Inferior parietal cortex (tissue), 1 donor: Measurements from ENCODE around the gene SEMA4C.

Experiments
- DNase-seq: peaks from one replicate; pipeline ENCODE4 v3.0.0-alpha.2; 2016; ENCODE audit errors: extremely low spot score

SEMA4C gene, protein sequence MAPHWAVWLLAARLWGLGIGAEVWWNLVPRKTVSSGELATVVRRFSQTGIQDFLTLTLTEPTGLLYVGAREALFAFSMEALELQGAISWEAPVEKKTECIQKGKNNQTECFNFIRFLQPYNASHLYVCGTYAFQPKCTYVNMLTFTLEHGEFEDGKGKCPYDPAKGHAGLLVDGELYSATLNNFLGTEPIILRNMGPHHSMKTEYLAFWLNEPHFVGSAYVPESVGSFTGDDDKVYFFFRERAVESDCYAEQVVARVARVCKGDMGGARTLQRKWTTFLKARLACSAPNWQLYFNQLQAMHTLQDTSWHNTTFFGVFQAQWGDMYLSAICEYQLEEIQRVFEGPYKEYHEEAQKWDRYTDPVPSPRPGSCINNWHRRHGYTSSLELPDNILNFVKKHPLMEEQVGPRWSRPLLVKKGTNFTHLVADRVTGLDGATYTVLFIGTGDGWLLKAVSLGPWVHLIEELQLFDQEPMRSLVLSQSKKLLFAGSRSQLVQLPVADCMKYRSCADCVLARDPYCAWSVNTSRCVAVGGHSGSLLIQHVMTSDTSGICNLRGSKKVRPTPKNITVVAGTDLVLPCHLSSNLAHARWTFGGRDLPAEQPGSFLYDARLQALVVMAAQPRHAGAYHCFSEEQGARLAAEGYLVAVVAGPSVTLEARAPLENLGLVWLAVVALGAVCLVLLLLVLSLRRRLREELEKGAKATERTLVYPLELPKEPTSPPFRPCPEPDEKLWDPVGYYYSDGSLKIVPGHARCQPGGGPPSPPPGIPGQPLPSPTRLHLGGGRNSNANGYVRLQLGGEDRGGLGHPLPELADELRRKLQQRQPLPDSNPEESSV

DNA sequence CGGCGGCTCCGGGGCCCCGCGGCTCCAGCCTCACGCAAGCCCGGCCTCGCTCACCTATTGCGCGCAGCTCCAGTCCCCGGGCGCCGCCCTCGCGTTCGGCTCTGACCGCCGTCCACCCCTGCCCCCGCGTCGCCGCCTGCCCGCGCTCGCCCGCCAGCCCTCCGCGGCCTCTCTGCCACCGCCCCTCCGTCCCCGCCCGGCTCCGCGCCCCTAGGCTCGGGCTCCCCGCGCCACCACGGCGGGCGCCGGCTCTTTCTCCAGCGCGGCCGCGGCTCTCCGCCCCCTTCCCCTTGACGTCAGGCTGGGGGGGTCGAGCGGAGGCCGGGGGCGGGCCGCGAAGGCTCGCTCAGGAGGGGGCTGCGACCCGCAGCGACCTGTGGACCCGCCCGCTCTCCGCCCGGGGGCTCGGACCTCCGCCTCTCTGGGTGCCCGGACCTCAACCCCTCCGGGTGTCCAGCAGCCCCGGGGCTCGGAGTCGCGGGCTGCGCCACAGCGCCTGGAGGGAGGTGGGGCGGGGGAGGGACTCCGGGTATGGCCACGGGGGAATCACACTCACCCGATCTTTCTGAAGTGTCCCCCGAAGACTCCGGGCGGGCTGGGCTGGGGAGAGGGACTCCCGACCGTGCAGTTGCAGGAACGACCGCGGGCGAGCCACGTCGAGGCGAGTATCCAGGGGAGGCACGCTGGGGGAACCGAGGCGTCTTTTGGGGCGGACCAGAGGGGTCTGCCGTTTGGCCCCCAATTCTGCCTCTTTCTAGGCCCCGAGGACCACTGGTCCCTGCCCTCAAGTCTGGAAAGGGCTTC is at the start of gene SEMA4C:
Gene SEMA4C (minus strand): TSS at position 259 of the 804 bp plus-strand sequence. CDS start 2,194 bp downstream, outside the sequence.
- DNase-seq = peak; percentile 65

DNA sequence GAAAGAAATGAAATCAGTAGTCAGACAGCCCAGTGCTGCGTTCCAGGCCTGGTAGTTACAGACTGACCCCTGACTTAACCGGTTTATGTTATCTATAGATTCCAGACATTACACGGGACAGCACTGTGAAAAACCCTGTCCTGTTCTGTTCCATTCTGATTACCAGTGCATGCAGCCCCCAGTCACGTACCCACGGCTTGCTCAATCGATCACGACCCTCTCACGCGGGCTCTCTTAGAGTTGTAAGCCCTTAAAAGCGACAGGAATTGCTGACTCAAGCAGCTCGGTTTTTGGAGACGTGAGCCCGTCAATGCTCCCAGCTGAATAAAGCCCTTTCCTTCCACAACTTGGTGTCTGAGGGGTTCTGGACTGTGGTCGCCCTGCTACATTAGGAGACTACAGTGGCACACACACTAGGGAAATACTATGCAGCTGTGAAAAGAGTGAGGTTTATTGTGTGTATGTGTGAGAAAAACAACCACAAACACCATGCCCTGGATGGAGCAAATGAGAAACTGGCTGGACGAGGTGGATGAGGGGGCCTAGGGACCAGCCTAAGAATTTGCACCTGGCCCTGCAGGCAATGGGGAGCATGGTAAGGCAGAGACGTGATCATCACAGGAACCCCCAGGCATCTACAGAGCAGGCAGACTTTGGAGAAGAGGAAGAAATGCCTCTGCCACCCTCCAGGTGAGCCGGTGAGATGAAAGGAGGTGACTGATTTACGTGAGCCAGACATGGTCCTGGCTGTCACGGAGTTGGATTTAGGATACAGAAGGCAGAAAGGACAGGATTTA is 49.1 kb upstream of the SEMA4C start:
- DNase-seq = no peak

DNA sequence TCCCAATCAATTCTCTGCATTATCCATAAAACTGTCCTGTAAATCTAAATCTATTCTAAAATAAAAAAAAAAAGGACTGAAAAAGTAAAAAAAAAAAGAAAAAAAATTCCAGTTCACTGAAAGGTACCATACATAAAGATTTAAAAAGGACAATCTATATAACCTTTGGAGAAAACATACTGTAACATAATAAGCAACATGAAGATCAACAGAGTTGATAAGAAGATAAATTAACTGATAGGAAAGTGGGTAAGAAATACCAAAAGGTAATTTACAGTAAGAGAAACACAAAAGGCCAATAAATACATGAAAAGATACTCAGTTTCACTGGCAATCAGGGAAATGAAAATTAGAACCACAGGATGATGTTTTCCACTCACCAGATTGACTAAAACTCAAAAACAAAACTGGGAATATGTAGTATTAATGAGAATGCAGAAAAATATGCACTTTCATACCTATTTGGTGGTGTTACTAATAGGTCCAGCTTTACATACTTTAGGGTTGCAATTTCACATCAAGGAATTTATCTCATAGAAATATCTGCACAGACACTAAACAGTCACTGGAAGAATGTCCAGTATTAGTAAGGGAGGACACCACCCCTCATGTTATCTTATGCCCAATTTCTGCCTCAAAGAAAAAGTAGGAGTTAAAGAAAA is 48.3 kb upstream of the SEMA4C start:
- DNase-seq = no peak

DNA sequence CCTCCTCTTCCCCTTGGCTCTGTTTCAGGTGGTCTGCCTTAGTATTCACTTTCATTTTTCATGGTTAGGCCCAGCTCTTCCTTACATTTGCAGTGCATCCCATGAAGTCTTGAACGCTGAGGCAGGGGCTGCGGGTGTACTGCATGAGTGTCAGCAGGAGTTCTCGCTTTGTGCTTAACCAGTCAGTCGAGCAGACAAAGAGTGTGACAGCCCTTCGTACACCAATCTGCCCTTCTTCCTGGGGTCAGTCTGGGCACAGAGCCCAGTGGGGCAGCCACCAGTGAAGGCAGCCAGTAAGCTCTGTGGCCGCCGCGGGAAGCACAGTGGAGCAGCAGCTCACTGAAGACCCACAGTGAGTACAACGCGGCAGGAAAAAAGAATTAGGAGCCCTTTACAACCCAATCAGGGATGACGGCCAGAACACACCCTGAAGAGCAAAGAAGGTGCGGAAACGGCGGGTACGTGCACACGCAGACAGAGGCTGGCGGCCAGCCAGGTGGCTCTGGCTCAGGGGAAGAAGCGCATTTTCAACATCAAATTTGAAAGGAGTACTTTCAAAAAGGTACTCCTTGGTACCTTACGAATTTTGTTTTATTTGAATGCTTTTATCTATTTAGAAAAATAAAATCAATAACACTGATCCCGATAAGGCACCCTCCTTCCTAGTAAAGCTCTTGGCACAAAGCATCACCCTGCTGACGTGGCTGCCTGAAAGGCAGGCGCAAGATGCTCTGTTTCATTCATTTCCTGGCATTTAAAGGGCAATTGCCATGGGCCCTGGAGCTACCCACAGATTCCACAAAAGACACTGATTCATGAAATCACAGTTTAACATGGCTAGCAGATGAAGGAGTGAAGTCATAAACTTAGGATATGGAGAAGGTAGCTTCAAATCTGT is 47.0 kb upstream of the SEMA4C start:
- DNase-seq = no peak

DNA sequence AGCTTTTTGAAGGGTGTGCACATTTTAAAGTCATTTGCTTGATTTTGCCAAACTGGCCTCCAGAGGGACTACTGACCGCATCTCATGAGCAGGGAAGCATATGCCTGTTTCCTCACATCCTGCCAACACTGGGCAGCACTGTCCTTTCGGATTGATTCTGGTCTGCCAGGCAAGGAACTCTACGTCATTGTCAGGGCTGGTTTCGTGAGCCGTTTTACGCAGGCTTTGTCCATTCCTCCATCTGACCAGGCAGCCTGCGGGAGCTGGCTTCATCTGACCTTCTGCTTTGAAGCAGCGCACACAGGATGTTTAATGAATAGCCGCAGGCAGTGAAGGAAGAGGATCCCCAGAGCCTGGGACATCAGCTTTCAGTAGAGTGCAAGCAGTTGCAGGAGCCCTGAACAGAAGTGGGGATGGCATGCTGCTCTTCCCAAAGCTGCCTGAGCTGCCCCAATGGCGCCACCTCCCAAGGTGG is 46.3 kb upstream of the SEMA4C start:
- no peak for DNase-seq

DNA sequence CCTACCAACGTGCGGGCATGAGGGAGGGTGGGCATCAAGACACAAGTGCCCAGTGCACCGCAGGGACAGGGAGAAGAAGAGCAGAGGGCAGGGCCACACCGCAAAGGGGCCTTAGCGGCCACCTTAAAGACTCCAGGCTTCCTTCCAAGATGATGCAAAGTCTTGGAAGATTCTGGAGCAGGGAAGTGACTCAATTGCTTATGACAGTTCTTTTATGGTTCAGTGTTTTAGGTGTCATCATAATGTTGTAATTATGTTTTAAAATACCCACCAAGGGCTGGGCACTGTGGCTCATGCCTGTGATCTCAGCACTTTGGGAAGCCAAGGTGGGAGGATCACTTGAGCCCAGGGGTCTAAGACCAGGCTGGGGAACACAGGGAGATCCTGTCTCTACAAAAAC is 44.5 kb upstream of the SEMA4C start:
- no peak for DNase-seq

DNA sequence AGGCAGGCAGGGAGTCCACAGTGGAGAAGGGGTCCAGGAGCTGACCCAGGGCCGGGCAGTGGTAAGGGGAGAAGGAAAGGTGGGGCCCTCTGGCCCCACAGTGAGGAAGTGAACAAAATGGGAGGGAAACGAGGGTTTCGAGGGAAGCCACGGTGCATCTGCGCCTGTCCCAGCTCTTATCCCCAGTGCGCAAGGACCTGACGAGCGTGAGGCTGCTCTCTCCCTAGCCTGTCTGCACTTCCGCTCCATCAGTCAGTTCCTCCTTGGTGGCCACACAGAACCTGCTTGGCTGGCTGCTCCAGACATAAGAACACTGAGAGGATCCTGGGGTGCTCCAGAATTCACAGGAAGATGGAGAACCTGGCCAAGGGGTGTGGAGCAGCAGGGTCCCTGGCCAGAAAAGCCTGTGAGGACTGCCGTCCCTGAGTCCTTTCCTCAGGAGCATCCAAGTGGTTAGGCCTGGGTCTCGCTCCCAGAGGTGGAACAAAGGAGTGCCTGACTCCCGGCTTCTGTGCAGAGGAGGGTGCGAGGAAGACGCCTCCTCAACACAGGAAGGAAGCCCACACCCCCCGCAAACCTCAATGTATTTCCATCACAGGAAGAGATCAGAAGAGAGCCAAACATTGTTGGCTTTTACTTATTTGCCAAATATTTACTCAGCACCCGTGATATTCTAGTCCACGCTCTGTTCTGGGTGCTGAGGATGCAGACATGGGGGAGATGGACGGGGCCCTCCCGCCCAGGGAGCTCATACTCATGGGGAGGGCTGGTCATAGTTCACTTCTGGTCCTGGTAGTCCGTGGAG is 43.7 kb upstream of the SEMA4C start:
- no peak for DNase-seq

DNA sequence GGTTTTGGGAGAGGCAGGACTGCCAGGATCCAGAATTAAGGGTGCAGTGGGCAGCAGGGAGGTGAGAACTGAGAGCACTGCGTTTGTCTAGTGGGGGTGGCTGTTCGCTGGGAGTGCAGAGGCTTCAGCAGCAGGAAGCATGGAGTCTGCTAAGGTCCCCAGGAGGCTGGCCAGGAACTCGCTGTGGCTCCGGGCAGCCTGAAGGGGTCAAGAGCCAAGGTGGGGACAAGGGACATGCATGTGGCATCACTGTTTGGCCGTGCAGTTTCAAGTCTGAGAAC is 43.2 kb upstream of the SEMA4C start:
- DNase-seq = no peak

DNA sequence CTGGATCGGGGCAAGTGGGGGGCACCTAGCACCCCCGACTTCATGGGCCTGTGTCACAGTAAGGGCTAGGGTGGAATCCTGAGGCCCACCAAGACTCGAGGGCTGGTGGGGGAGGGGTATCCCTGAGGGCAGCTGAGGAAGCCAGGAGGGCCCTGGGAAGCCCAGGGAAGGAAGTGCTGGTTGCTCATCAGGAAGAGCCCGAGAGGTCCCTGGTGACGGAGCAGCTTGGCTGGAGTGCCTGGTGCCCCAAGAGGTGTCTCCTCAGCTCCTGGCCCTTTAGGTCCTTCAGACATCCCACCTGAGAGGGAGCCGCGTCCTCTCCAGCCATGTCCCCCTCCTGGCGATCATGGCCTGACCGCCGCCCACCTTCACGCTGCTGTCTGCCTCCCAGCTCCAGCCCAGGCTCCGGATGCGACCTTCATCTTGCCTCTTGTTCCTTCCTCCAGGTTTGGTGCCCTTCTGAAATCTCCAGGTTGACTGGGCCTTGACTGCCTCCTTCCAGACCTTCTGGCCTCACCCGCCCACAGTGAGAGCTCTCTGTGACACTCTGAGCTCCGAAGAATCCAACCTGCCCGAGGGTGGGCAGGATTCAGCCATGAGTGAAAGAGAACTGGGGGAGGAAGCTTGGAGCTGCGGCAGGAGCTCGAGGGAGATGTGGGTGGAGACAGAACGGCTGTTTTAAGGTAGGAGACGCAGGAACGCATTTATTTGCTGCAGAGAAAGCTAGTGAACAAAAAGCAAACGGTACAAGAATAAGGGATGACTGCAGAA is 42.7 kb upstream of the SEMA4C start:
- DNase-seq = no peak

DNA sequence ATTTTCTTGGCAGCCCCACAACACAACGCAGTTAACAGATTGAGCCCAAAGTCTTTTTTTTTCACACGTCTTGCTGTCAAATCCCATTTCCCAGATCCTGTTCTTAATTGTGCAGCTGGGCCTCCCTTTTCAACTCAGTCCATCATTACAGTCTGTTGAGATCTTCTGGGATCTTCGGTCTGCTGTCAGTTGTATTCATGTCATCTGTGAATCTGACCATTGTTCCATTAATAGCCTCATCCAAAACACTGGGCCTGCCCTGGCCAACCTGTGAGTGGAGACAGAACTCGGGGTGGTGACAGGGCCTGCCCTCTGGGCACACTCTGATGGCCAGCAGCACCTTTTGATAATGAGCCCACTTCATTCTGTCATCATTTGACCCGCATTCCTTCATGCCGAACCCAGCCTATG is 39.7 kb upstream of the SEMA4C start:
- DNase-seq = no peak

DNA sequence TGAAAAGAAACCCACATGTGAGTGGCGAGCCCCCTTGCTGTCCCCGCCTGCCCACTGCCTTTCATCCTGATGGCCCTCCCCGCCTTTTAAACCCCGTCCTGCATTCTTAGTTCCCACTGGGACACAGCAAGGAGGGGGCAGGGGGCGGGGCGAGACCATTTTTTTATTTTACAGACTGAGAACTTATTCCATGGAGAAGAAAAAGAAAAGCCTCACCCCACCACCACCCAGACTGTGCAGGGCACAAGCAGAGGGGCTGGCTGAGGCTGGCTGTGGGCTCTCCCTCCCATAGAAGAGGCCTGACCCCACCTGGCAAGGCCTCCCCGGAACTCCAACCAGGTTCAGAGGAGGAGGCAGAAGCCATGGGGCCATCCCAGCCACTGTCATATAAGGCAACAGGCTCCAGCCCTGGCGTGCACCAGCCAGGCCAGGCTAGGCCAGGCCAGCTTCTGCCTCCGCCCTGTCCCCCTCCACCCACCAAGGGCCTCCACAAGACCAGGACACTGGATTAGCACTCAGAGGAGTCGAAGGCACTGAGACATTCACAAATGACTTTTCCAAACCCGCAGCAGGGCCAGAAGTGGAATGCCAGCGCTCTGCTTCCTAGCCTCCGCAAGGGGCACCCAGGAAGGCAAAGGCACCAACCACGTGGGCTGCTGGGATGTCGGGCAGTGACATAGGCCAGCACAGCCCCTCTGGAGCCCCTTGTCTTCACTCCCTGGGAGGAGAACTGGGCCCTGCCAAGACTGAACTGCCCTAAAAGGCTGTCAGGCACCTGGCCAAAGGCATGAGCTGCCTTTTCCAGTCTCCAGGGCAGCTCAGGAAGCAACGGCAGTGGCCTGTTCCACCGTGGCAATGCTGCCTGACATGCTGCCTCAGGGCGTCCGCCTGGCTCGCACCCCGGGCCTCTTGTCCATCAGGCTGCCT is 37.5 kb upstream of the SEMA4C start:
- no peak for DNase-seq

DNA sequence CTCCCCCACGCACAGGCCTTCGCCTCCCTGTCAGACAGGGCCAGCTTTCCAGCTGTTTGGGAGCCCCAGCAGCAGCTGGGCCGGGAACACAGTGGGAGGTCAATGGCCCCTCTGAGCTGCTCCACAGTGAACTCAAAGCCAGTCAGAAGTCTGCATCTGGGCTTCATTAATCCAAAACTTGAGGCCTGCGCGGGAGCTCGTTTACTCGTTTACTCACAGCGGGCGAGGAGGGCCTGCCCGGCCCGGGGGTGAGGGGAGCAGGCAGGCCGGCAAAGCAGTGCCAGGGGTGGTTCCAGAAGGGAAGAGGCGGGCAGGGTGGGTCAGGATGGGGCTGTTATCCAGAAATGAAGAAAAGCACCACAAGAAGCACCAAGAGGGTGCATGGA is 36.8 kb upstream of the SEMA4C start:
- no peak for DNase-seq

DNA sequence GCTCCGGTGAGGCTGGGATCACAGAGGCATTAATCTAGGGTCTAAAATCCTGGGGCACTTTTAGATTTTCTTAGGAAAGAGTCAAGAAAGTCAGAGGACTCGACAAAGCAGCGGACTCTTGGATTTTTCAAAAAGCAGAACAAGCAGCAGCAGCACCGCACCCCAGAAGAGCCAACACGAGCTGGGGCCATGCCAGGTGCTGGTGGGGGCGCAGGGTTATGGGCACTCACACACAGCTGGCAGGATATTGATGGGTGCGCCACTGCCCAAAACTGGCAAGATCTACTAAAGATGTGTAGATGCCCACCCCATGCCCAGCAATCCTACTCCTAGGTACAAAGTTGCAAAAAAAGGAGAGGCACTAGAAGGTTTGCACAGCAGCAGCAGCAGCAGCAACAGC is 33.9 kb upstream of the SEMA4C start:
- no peak for DNase-seq

DNA sequence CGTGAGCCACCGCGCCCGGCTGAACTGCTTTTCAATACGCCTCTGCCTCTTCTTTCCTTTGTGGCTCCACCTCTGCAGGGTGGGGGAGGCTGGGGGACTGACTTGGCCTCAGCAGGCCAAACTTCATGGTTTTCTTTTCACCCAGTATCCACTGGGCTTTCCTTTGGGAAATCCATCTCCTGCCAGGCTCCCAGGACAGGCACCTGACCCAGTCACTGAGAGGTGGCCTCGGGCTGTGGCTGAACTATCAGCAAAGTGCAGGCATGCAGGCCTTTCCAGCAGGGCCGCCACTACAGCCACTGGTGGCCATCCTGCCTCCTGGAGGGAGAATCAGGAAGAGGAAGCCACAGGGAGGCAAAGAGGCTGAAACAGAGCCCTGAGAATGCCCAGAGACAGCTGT is 33.4 kb upstream of the SEMA4C start:
- no peak for DNase-seq

DNA sequence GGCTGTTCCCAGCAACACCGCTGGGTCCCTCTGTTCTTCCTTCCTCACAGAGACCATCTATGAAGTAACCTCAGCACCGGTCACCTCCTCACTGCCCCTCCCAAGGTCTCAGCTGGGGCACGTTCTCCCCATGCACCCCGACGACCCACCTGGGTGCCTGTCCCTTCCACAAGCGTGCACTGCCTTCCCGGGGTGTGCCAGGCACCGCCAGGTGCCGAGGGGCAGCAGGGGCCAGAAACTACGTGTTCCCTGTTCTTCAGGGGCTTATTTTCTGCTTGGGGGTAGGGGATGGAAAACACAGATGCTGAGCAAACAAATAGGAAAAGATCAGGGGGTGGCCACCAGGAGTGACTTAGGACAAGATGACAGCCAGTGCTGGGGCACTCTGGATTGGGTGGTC is 30.4 kb upstream of the SEMA4C start:
- DNase-seq = no peak

DNA sequence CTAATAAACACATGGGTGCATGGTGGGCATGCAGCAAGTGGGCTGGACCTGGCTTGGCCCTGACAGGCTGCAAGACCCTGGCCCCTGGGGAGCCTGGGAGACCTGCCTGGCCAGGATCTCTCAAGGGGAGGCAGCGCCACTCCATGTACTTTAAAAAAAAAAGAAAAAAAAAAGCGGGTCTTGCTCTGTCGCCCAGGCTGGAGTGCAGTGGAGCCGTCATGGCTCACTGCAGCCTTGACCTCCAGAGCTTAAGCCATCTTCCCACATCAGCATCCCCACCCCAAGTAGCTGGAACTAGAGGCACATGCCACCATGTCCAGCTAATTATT is 29.5 kb upstream of the SEMA4C start:
- no peak for DNase-seq
